GM23248 (cell line): ENCODE results near the gene WFDC6. TPM values are rescaled to one million over a fixed set of nuclear protein-coding genes. Genes with fewer than 3 reads are reported as not detected.

Experiments used
- DNase-seq: peaks from one replicate; pipeline ENCODE4 v3.0.0-alpha.2; 2015
- H2AFZ ChIP-seq: fragments of 200-600 bp; sonication (generic); 2 replicates; pipeline ENCODE4 v1.6.1; 2016; ENCODE audit warnings: antibody characterized with exemption
- H3F3A ChIP-seq: fragments of 200-600 bp; sonication (generic); 2 replicates; pipeline ENCODE4 v1.6.1; 2016; ENCODE audit warnings: mild to moderate bottlenecking, antibody characterized with exemption, mixed run types; ENCODE audit not compliant: insufficient read depth
- H3K27ac ChIP-seq: fragments of 200-600 bp; sonication (generic); 2 replicates; pipeline ENCODE4 v1.5.1; 2016; ENCODE audit warnings: mild to moderate bottlenecking
- H3K27me3 ChIP-seq: fragments of 200-600 bp; sonication (generic); replicated peaks from 2 replicates; pipeline ENCODE4 v1.6.1; 2016; ENCODE audit warnings: mild to moderate bottlenecking; ENCODE audit not compliant: insufficient read depth
- H3K36me3 ChIP-seq: fragments of 200-600 bp; sonication (generic); 2 replicates; pipeline ENCODE4 v1.6.1; 2016; ENCODE audit warnings: low read depth, mild to moderate bottlenecking
- H3K4me1 ChIP-seq: fragments of 200-600 bp; sonication (generic); 2 replicates; pipeline ENCODE4 v1.6.1; 2016; ENCODE audit warnings: mild to moderate bottlenecking; ENCODE audit not compliant: insufficient read depth
- H3K4me2 ChIP-seq: fragments of 200-600 bp; sonication (generic); one replicate; pipeline ENCODE4 v1.6.1; 2016; ENCODE audit warnings: mild to moderate bottlenecking; ENCODE audit not compliant: unreplicated experiment
- H3K4me3 ChIP-seq: fragments of 200-600 bp; sonication (generic); 2 replicates; pipeline ENCODE4 v1.5.1; 2016; ENCODE audit warnings: mild to moderate bottlenecking
- H3K79me2 ChIP-seq: fragments of 200-600 bp; sonication (generic); 2 replicates; pipeline ENCODE4 v1.6.1; 2016; ENCODE audit warnings: mild to moderate bottlenecking; ENCODE audit not compliant: insufficient read depth
- H3K9ac ChIP-seq: fragments of 200-600 bp; sonication (generic); 2 replicates; pipeline ENCODE4 v1.6.1; 2016; ENCODE audit warnings: mild to moderate bottlenecking
- H3K9me2 ChIP-seq: fragments of 200-600 bp; sonication (generic); 2 replicates; pipeline ENCODE4 v1.6.1; 2016; ENCODE audit warnings: mixed run types, mild to moderate bottlenecking, moderate library complexity; ENCODE audit not compliant: insufficient read depth
- H3K9me3 ChIP-seq: fragments of 200-600 bp; sonication (generic); one replicate; pipeline ENCODE4 v1.6.1; 2017; ENCODE audit warnings: low read depth
- H4K20me1 ChIP-seq: fragments of 200-600 bp; sonication (generic); 2 replicates; pipeline ENCODE4 v1.6.0; 2016; ENCODE audit not compliant: insufficient read depth
- EZH2 ChIP-seq: fragments of 200-600 bp; sonication (generic); IDR thresholded peaks from 2 replicates; pipeline ENCODE4 v1.6.1; 2018; ENCODE audit warnings: antibody characterized with exemption, mild to moderate bottlenecking; ENCODE audit not compliant: insufficient read depth, poor library complexity, severe bottlenecking
- EZH2phosphoT487 ChIP-seq: fragments of 200-600 bp; sonication (generic); IDR thresholded peaks from 2 replicates; pipeline ENCODE4 v1.6.1; 2018; ENCODE audit warnings: antibody characterized with exemption, moderate library complexity, mild to moderate bottlenecking, low read depth; ENCODE audit not compliant: insufficient read depth
- WGBS, 2 experiments: methylation state at CpG; one replicate each; pipeline ENCODE4 v1.1.6; 2015 to 2017; ENCODE audit warnings: low lambda C conversion rate in 2 of 2, low coverage in 1 of 2; ENCODE audit errors: missing lambda C conversion rate in 2 of 2; 5-methylcytosine and 5-hydroxymethylcytosine counted together
- in situ Hi-C: fragments of 300-500 bp; cut with MboI; formaldehyde crosslinking; loops from 2 replicates; pipeline ENCODE4 v1.15.0; 2020
- polyA plus RNA-seq: library from polyadenylated mRNA; unstranded; fragments of >200 nt; fragmentation: Nextera tagmentation; extraction: Ambion mirVana; gene quantifications from 2 replicates; pipeline ENCODE4 v1.2.1, GENCODE V29; 2016
- total RNA-seq: library from RNA; depleted of rRNA; stranded (reverse); fragments of >200 nt; shearing (Covaris generic); gene quantifications from 2 replicates; pipeline ENCODE4 v1.2.3, GENCODE V29; 2014

Gene WFDC6
- total and polyA plus RNA-seq, 2 experiments from 2014 or later: not detected

DNA sequence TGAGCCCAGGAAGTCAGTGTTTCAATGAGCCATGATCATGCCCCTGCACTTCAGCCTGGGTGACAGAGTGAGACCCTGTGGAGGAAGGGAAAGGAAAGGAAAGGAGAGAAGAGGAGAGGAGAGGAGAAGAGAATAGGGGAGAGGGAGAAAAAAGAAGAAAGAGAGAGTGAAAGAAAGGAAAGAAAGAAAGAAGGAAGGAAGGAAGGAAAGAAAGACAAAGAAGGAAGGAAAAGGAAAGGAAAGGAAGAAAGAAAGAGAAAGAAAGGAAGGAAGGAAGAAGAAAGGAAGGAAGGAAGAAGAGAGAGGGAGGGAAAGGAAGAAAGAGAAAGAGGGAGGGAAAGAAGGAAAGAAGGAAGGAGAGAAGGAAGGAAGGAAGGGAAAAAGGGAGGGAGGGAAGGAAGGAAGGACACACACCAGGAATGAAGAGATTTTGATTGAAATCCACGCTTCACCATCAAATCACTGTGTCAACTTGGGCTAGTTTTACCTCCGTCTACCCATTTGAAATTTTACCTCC is 25.5 kb upstream of the WFDC6 start:
- in situ Hi-C loops: loop anchor here (25.0 kb wide), 1 partner anchor 197 kb away; no protein-coding TSS in a partner anchor
- Histone ChIP-seq H4K20me1 (no peaks in the 10 kb centered on the region), H3K36me3 (no peaks in the 10 kb centered on the region)

DNA sequence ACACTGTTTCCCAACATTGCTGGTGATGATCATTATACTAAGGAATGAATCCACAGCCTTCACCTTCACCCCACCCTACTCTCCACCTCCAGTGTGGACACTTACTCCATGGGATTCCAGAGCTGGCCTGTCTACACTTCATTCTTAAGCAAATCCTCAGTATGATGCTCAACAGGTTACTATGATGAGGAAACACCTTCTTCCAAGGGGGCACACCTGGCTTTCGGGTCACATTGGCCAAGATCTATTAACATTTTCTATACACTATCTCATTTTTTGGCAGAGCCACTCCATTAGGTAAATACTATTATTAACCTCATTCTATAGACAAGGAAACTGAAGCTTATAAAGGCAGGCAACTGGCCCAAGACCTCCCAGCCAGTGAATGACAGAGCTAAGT is 15.9 kb upstream of the WFDC6 start:
- no peak for DNase-seq
- Histone ChIP-seq H3K4me3 (no peak overlapping the region), H4K20me1 (no peaks in the 10 kb centered on the region), H3K27ac (no peak overlapping the region), H3K79me2 (no peaks in the 10 kb centered on the region), H3K27me3 (peaks cover 3% of the 10 kb centered on the region; the same call in 1 of the 2 replicates), H3K9me2 (no peaks in the 10 kb centered on the region), H3K9ac (no peak overlapping the region), H3K9me3 (no peaks in the 10 kb centered on the region), H2AFZ (no peak overlapping the region), H3F3A (no peaks in the 10 kb centered on the region), H3K4me2 (no peak overlapping the region), H3K36me3 (no peaks in the 10 kb centered on the region), H3K4me1 (no peaks in the 10 kb centered on the region)
- in situ Hi-C loops: loop anchor here (25.0 kb wide), 1 partner anchor 207 kb away; no protein-coding TSS in a partner anchor
- WGBS, 2 experiments: 0 to 11% methylated on average over 1 of the region's 1 CpG
- no peak for TF ChIP-seq EZH2phosphoT487
- no peak for TF ChIP-seq EZH2

More for the DNA sequence above, 25.5 kb upstream of the WFDC6 start:
- Histone ChIP-seq H3K9me2 (no peaks in the 10 kb centered on the region), H3K4me3 (no peak overlapping the region), H3K27ac (no peak overlapping the region), H3K9me3 (no peaks in the 10 kb centered on the region), H2AFZ (no peak overlapping the region), H3K79me2 (no peaks in the 10 kb centered on the region), H3K9ac (no peak overlapping the region), H3F3A (no peaks in the 10 kb centered on the region), H3K4me2 (no peak overlapping the region), H3K4me1 (no peaks in the 10 kb centered on the region), H3K27me3 (peaks cover 21% of the 10 kb centered on the region; the same call in 1 of the 2 replicates)
- no peak for DNase-seq
- TF ChIP-seq EZH2phosphoT487 (no peak), EZH2 (no peak)
- 50 to 54% methylated on average over 2 of the region's 2 CpGs for WGBS, 2 experiments

DNA sequence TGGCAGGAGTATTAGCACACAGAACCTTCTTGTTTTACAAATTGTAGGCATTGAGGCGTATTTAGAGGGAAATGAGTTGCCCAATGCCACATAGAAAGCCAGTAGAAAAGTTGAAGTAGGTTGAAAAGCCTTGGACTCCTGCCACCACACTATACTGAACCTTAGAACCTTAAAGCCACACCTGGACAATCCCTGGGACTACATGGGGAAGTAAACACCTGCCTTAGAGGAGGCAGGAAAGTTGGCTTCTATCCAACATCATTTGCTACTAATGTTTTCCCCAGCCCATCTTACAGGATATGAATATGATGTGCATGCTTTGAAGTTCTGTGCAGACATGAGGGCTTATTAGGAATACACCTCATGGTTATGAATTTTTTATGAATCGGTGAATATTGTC is 13.2 kb upstream of the WFDC6 start:
- no peaks in the 10 kb centered on the region for H3K79me2 ChIP-seq
- no peaks in the 10 kb centered on the region for H4K20me1 ChIP-seq
- in situ Hi-C loops: loop anchor here (5.0 to 25.0 kb wide), 2 partner anchors 50 to 210 kb away; no protein-coding TSS in a partner anchor
- no peaks in the 10 kb centered on the region for H3K36me3 ChIP-seq
- no peak overlapping the region for H3K4me2 ChIP-seq
- H3K9ac ChIP-seq: no peak overlapping the region
- no peak overlapping the region for H2AFZ ChIP-seq
- DNase-seq: no peak
- no peak overlapping the region for H3K27ac ChIP-seq
- H3K9me3 ChIP-seq: no peaks in the 10 kb centered on the region
- no peaks in the 10 kb centered on the region for H3F3A ChIP-seq
- H3K4me1 ChIP-seq: no peaks in the 10 kb centered on the region
- H3K9me2 ChIP-seq: no peaks in the 10 kb centered on the region
- TF ChIP-seq EZH2 (no peak), EZH2phosphoT487 (no peak)
- H3K4me3 ChIP-seq: no peak overlapping the region
- WGBS, 2 experiments: 33 to 35% methylated on average over 2 of the region's 2 CpGs
- H3K27me3 ChIP-seq: peaks cover 7% of the 10 kb centered on the region; the same call in 1 of the 2 replicates

DNA sequence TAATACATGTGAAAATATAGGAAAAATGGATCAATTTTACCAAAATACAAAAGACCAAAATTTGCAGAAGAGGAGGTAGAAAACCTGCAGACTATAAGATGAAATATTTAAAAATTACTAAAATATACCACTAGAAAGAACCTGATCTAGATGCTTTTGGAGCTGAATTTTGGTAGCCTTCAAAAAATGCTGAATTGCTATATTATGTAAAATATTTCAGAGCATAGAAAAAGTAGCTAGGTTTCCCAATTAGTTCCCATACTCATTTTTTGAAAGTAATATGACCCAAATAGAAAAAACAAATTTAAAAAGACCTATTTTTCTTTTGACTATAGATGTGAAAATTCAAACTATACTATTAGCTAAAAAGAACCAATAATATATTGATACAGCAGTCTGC is 11.5 kb upstream of the WFDC6 start:
- no peaks in the 10 kb centered on the region for H3K4me1 ChIP-seq
- H3K36me3 ChIP-seq: no peaks in the 10 kb centered on the region
- H3K27me3 ChIP-seq: peaks cover 7% of the 10 kb centered on the region; the same call in 1 of the 2 replicates
- no peaks in the 10 kb centered on the region for H3F3A ChIP-seq
- no peaks in the 10 kb centered on the region for H4K20me1 ChIP-seq
- no peak overlapping the region for H3K4me2 ChIP-seq
- H3K79me2 ChIP-seq: no peaks in the 10 kb centered on the region
- H3K9ac ChIP-seq: no peak overlapping the region
- in situ Hi-C loops: loop anchor here (5.0 to 25.0 kb wide), 2 partner anchors 48 to 212 kb away; no protein-coding TSS in a partner anchor
- TF ChIP-seq EZH2: no peak
- no peak for TF ChIP-seq EZH2phosphoT487
- no peaks in the 10 kb centered on the region for H3K9me3 ChIP-seq
- no peak overlapping the region for H3K4me3 ChIP-seq
- DNase-seq: no peak
- no peak overlapping the region for H2AFZ ChIP-seq
- H3K27ac ChIP-seq: no peak overlapping the region
- no peaks in the 10 kb centered on the region for H3K9me2 ChIP-seq
